Measurements from ENCODE around the gene DCXR.
"Not testable (repeated sequence)": the region's sequence is repeated elsewhere in the genome, so short reads cannot be mapped to it uniquely, and the experiment has no call there.

DCXR gene

GRCh38 chr17:82047914-82048570 is 10.5 kb upstream of the DCXR start:
- H3K27me3 ChIP-seq (ENCODE audit: insufficient read depth, low read length) = no peaks in the 10 kb centered on the region
- no peaks in the 10 kb centered on the region for H3K36me3 ChIP-seq (ENCODE audit: insufficient read depth, low read length)
- H2AFZ ChIP-seq (ENCODE audit: low read length, unreplicated experiment) = no peak overlapping the region
- H3K27ac ChIP-seq (ENCODE audit: low read depth, low read length) = no peak overlapping the region
- H3K79me2 ChIP-seq (ENCODE audit: control insufficient read depth, insufficient read depth, low read length, unreplicated experiment) = peaks cover 12% of the 10 kb centered on the region
- H3K4me3 ChIP-seq (ENCODE audit: low read depth, low read length) = no peak overlapping the region
- H3K4me1 ChIP-seq (ENCODE audit: control insufficient read depth, insufficient read depth, low read length, unreplicated experiment) = peaks cover 3% of the 10 kb centered on the region

DNA sequence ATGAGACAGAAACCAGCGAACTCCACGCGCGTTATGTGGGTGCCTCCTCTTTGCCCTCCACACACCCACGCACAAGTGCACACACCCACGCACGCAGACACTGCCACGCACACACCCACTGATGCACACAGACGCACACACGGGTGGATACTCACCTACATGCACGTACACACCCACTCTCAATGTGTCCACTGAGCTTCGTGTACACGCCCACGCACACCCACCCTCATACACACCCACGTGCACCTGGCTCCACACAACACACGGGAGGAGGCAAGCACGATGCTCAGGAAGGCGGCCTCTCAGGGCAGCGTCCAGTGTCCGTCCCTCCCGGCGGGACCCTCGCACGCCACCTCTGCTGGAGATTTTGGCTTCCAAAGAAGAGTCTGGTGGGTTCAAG is 9.9 kb upstream of the DCXR start:
- Histone ChIP-seq H3K4me3 (ENCODE audit: low read depth, low read length) (no peak overlapping the region), H2AFZ (ENCODE audit: low read length, unreplicated experiment) (no peak overlapping the region), H3K4me1 (ENCODE audit: control insufficient read depth, insufficient read depth, low read length, unreplicated experiment) (no peaks in the 10 kb centered on the region), H3K79me2 (ENCODE audit: control insufficient read depth, insufficient read depth, low read length, unreplicated experiment) (peaks cover 6% of the 10 kb centered on the region), H3K27me3 (ENCODE audit: insufficient read depth, low read length) (no peaks in the 10 kb centered on the region), H3K36me3 (ENCODE audit: insufficient read depth, low read length) (no peaks in the 10 kb centered on the region), H3K27ac (ENCODE audit: low read depth, low read length) (no peak overlapping the region)

DNA sequence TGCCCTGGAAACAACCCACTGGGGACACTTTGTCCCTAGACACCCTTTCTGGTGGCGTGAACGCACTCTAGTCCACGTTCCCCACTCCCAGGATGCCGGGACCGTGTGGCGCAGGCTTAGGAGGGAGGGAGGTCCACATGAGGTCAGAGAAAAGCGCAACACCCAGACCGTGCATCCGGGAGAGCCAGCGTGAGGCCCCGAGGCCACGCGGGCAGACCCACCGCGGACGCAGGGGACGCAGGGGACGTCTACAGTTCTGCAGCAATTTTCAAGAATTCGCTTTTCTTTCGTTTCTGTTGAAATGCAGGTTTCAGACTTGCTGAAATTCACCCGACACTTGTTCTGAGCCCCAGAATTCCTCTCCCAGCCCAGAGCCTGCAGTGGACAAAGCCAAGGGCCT is 9.4 kb upstream of the DCXR start:
- H3K36me3 ChIP-seq (ENCODE audit: insufficient read depth, low read length) = no peaks in the 10 kb centered on the region
- no peak overlapping the region for H3K27ac ChIP-seq (ENCODE audit: low read depth, low read length)
- no peak overlapping the region for H3K4me3 ChIP-seq (ENCODE audit: low read depth, low read length)
- peaks cover under 1% of the 10 kb centered on the region for H3K79me2 ChIP-seq (ENCODE audit: control insufficient read depth, insufficient read depth, low read length, unreplicated experiment)
- H3K4me1 ChIP-seq (ENCODE audit: control insufficient read depth, insufficient read depth, low read length, unreplicated experiment) = no peaks in the 10 kb centered on the region
- H2AFZ ChIP-seq (ENCODE audit: low read length, unreplicated experiment) = no peak overlapping the region
- H3K27me3 ChIP-seq (ENCODE audit: insufficient read depth, low read length) = no peaks in the 10 kb centered on the region

DNA sequence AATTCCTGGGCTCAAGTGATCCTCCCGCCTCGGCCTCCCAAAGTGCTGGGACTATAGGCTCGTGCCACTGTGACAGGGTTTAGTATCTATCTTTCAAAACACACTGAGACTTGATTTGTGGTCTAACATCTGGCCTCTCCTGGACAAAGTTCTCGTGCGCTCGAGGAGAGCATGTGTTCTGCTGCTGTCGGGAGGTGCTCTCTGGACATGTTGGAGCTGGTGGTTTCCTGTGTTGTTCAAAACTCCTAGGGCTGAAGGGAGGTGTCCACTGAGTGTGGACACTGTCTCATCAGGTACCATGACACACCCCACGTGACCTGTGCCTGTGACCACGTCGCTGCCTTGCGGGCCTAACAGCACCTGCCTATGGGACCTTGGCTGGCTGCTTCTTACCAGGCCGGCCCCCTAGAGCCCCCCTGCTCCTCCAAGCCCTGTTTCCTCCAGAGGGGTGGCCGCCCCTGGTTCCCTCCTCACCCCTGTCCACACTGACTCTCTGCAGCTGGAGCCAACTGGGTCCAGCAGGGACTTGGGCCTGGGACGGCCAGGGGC is 8.5 kb upstream of the DCXR start:
- H3K36me3 ChIP-seq (ENCODE audit: insufficient read depth, low read length) = no peaks in the 10 kb centered on the region
- no peak overlapping the region for H3K4me3 ChIP-seq (ENCODE audit: low read depth, low read length)
- H3K79me2 ChIP-seq (ENCODE audit: control insufficient read depth, insufficient read depth, low read length, unreplicated experiment) = no peaks in the 10 kb centered on the region
- H3K27me3 ChIP-seq (ENCODE audit: insufficient read depth, low read length) = no peaks in the 10 kb centered on the region
- H3K27ac ChIP-seq (ENCODE audit: low read depth, low read length) = no peak overlapping the region
- H3K4me1 ChIP-seq (ENCODE audit: control insufficient read depth, insufficient read depth, low read length, unreplicated experiment) = no peaks in the 10 kb centered on the region
- H2AFZ ChIP-seq (ENCODE audit: low read length, unreplicated experiment) = no peak overlapping the region

GRCh38 chr17:82043507-82043906 is 6.0 kb upstream of the DCXR start:
- Histone ChIP-seq H3K36me3 (ENCODE audit: insufficient read depth, low read length) (no peaks in the 10 kb centered on the region), H3K4me1 (ENCODE audit: control insufficient read depth, insufficient read depth, low read length, unreplicated experiment) (no peaks in the 10 kb centered on the region), H3K4me3 (ENCODE audit: low read depth, low read length) (no peak overlapping the region), H2AFZ (ENCODE audit: low read length, unreplicated experiment) (no peak overlapping the region), H3K27ac (ENCODE audit: low read depth, low read length) (no peak overlapping the region), H3K27me3 (ENCODE audit: insufficient read depth, low read length) (no peaks in the 10 kb centered on the region), H3K79me2 (ENCODE audit: control insufficient read depth, insufficient read depth, low read length, unreplicated experiment) (no peaks in the 10 kb centered on the region)

GRCh38 chr17:82042649-82043048 is 5.2 kb upstream of the DCXR start:
- H3K79me2 ChIP-seq (ENCODE audit: control insufficient read depth, insufficient read depth, low read length, unreplicated experiment) = no peaks in the 10 kb centered on the region
- no peak overlapping the region for H3K4me3 ChIP-seq (ENCODE audit: low read depth, low read length)
- H3K27ac ChIP-seq (ENCODE audit: low read depth, low read length) = no peak overlapping the region
- H3K4me1 ChIP-seq (ENCODE audit: control insufficient read depth, insufficient read depth, low read length, unreplicated experiment) = no peaks in the 10 kb centered on the region
- H3K27me3 ChIP-seq (ENCODE audit: insufficient read depth, low read length) = no peaks in the 10 kb centered on the region
- no peak overlapping the region for H2AFZ ChIP-seq (ENCODE audit: low read length, unreplicated experiment)
- H3K36me3 ChIP-seq (ENCODE audit: insufficient read depth, low read length) = no peaks in the 10 kb centered on the region

- H3K27ac ChIP-seq (ENCODE audit: low read depth, low read length) = no peak overlapping the region
- no peak overlapping the region for H3K4me3 ChIP-seq (ENCODE audit: low read depth, low read length)
- H3K27me3 ChIP-seq (ENCODE audit: insufficient read depth, low read length) = no peaks in the 10 kb centered on the region
- H2AFZ ChIP-seq (ENCODE audit: low read length, unreplicated experiment) = no peak overlapping the region
- no peaks in the 10 kb centered on the region for H3K36me3 ChIP-seq (ENCODE audit: insufficient read depth, low read length)
- peaks cover 4% of the 10 kb centered on the region for H3K4me1 ChIP-seq (ENCODE audit: control insufficient read depth, insufficient read depth, low read length, unreplicated experiment)
- H3K79me2 ChIP-seq (ENCODE audit: control insufficient read depth, insufficient read depth, low read length, unreplicated experiment) = no peaks in the 10 kb centered on the region
These were observed 3.8 kb upstream of the DCXR start for GRCh38 chr17:82041144-82041814.

GRCh38 chr17:82039695-82040299 is 2.3 kb upstream of the DCXR start:
- H3K27me3 ChIP-seq (ENCODE audit: insufficient read depth, low read length) = no peaks in the 10 kb centered on the region
- no peaks in the 10 kb centered on the region for H3K36me3 ChIP-seq (ENCODE audit: insufficient read depth, low read length)
- H2AFZ ChIP-seq (ENCODE audit: low read length, unreplicated experiment) = no peak overlapping the region
- no peaks in the 10 kb centered on the region for H3K79me2 ChIP-seq (ENCODE audit: control insufficient read depth, insufficient read depth, low read length, unreplicated experiment)
- no peak overlapping the region for H3K27ac ChIP-seq (ENCODE audit: low read depth, low read length)
- H3K4me3 ChIP-seq (ENCODE audit: low read depth, low read length) = no peak overlapping the region
- peaks cover 4% of the 10 kb centered on the region for H3K4me1 ChIP-seq (ENCODE audit: control insufficient read depth, insufficient read depth, low read length, unreplicated experiment)

GRCh38 chr17:82038796-82039409 is 1.4 kb upstream of the DCXR start:
- H2AFZ ChIP-seq (ENCODE audit: low read length, unreplicated experiment); H3K27me3 ChIP-seq (ENCODE audit: insufficient read depth, low read length); H3K27ac ChIP-seq (ENCODE audit: low read depth, low read length); H3K36me3 ChIP-seq (ENCODE audit: insufficient read depth, low read length); H3K79me2 ChIP-seq (ENCODE audit: control insufficient read depth, insufficient read depth, low read length, unreplicated experiment); H3K4me3 ChIP-seq (ENCODE audit: low read depth, low read length); H3K4me1 ChIP-seq (ENCODE audit: control insufficient read depth, insufficient read depth, low read length, unreplicated experiment): not testable (repeated sequence)

DNA sequence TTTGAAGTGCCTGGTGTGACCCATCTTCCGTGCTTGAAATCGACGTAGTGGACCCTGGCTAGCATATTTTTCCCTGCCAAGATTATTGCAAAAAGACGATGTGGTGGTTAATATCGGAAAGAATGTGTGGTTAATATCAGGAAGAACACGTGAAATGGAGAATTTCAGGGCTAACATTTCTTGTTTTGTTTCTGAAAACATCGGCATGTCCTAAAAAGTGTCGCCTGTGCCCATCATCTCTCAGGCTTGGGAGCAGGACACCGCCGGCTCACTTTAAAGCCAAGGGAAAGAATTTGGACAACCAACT is 345 bp upstream of the DCXR start:
- Histone ChIP-seq H3K4me3 (ENCODE audit: low read depth, low read length) (peak overlapping the region; percentile 80), H3K4me1 (ENCODE audit: control insufficient read depth, insufficient read depth, low read length, unreplicated experiment) (peaks cover 4% of the 10 kb centered on the region), H3K79me2 (ENCODE audit: control insufficient read depth, insufficient read depth, low read length, unreplicated experiment) (no peaks in the 10 kb centered on the region), H3K36me3 (ENCODE audit: insufficient read depth, low read length) (no peaks in the 10 kb centered on the region), H2AFZ (ENCODE audit: low read length, unreplicated experiment) (peak overlapping the region; percentile 49), H3K27ac (ENCODE audit: low read depth, low read length) (no peak overlapping the region), H3K27me3 (ENCODE audit: insufficient read depth, low read length) (no peaks in the 10 kb centered on the region)
